ENCODE results near the gene USP17L28. TPM values are rescaled to one million over a fixed set of nuclear protein-coding genes. Genes with fewer than 3 reads are reported as not detected.
"Not testable (repeated sequence)": the region's sequence is repeated elsewhere in the genome, so short reads cannot be mapped to it uniquely, and the experiment has no call there.

USP17L28 gene, protein sequence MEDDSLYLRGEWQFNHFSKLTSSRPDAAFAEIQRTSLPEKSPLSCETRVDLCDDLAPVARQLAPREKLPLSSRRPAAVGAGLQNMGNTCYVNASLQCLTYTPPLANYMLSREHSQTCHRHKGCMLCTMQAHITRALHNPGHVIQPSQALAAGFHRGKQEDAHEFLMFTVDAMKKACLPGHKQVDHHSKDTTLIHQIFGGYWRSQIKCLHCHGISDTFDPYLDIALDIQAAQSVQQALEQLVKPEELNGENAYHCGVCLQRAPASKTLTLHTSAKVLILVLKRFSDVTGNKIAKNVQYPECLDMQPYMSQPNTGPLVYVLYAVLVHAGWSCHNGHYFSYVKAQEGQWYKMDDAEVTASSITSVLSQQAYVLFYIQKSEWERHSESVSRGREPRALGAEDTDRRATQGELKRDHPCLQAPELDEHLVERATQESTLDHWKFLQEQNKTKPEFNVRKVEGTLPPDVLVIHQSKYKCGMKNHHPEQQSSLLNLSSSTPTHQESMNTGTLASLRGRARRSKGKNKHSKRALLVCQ
- not detected for total RNA-seq
- not detected for polyA plus RNA-seq

DNA sequence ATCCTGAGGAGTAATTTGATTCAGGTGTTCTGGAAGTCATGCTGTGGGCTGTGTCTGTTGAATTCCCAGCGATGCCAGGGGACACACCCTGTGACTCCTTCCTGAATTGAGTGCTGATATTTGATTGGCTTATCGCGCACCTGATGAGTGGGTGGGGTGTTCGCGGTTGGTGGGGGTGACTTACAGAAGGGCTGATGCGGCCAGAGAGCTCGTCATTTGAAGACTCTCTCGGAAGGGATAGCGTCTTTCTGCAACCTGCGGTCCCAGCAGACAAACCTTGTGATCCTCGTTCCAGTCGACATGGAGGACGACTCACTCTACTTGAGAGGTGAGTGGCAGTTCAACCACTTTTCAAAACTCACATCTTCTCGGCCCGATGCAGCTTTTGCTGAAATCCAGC lies at the start of gene USP17L28:
USP17L28 (plus strand) TSS at position 301 of the 400 bp plus-strand sequence; CDS start at position 301, 0 bp downstream.
- FAIRE-seq, result not testable (repeated sequence)
- no CpG with 5 or more reads among the region's 15 CpGs for WGBS, 2 donors

DNA sequence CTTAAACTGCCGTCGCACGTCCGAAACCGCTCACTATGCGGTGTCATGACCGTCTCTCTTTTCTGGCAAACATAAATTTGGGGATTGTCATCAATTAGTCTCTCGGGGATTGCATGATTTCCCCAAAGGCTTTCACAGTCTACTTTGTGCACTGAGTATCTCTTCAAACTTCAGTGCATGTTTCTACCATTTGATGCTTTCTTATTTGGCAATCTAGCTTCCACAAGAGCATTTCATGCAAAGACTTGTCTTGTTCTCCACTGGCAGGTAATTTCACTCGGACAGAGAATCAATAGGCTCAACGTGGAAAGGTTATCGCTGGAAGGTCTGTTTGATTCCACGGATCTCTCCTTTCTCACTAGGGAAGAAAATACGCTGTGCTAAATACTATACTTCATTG lies 24.5 kb upstream of the USP17L28 start:
- FAIRE-seq, ATAC-seq: not testable (repeated sequence)
- 39 to 59% methylated on average over 1 of the region's 13 CpGs for WGBS, 2 donors

More for the DNA sequence above, at the start of gene USP17L28:
- H3K36me3 ChIP-seq; H3K27ac ChIP-seq; DNase-seq; H3K4me3 ChIP-seq; ATAC-seq; H3K9me3 ChIP-seq; intact Hi-C loops (cut with DNase I); H3K4me1 ChIP-seq; H3K27me3 ChIP-seq: not testable (repeated sequence)

DNA sequence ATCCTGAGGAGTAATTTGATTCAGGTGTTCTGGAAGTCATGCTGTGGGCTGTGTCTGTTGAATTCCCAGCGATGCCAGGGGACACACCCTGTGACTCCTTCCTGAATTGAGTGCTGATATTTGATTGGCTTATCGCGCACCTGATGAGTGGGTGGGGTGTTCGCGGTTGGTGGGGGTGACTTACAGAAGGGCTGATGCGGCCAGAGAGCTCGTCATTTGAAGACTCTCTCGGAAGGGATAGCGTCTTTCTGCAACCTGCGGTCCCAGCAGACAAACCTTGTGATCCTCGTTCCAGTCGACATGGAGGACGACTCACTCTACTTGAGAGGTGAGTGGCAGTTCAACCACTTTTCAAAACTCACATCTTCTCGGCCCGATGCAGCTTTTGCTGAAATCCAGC lies 23.8 kb upstream of the USP17L28 start, which contains the start of gene USP17L24:
USP17L24 (plus strand) TSS at position 301 of the 400 bp plus-strand sequence; CDS start at position 301, 0 bp downstream.
- not testable (repeated sequence) for FAIRE-seq
- no CpG with 5 or more reads among the region's 15 CpGs for WGBS, 2 donors

More for the DNA sequence above, 24.5 kb upstream of the USP17L28 start:
- H3K27me3 ChIP-seq; H3K4me3 ChIP-seq; intact Hi-C loops (cut with DNase I); DNase-seq; H3K4me1 ChIP-seq; H3K27ac ChIP-seq; H3K9me3 ChIP-seq; H3K36me3 ChIP-seq: not testable (repeated sequence)

DNA sequence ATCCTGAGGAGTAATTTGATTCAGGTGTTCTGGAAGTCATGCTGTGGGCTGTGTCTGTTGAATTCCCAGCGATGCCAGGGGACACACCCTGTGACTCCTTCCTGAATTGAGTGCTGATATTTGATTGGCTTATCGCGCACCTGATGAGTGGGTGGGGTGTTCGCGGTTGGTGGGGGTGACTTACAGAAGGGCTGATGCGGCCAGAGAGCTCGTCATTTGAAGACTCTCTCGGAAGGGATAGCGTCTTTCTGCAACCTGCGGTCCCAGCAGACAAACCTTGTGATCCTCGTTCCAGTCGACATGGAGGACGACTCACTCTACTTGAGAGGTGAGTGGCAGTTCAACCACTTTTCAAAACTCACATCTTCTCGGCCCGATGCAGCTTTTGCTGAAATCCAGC lies 19.1 kb upstream of the USP17L28 start, which contains the start of gene USP17L25:
USP17L25 (plus strand) TSS at position 301 of the 400 bp plus-strand sequence; CDS start at position 301, 0 bp downstream.
- DNase-seq; ATAC-seq; H3K36me3 ChIP-seq; FAIRE-seq; intact Hi-C loops (cut with DNase I); H3K27me3 ChIP-seq; H3K4me1 ChIP-seq; H3K4me3 ChIP-seq; H3K27ac ChIP-seq; H3K9me3 ChIP-seq: not testable (repeated sequence)
- WGBS, 2 donors, result no CpG with 5 or more reads among the region's 15 CpGs

More for the DNA sequence above, 23.8 kb upstream of the USP17L28 start, which contains the start of gene USP17L24:
- H3K27me3 ChIP-seq; H3K9me3 ChIP-seq; H3K27ac ChIP-seq; H3K4me1 ChIP-seq; H3K36me3 ChIP-seq; DNase-seq; ATAC-seq; intact Hi-C loops (cut with DNase I); H3K4me3 ChIP-seq: not testable (repeated sequence)

DNA sequence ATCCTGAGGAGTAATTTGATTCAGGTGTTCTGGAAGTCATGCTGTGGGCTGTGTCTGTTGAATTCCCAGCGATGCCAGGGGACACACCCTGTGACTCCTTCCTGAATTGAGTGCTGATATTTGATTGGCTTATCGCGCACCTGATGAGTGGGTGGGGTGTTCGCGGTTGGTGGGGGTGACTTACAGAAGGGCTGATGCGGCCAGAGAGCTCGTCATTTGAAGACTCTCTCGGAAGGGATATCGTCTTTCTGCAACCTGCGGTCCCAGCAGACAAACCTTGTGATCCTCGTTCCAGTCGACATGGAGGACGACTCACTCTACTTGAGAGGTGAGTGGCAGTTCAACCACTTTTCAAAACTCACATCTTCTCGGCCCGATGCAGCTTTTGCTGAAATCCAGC lies 14.3 kb upstream of the USP17L28 start, which contains the start of gene USP17L26:
USP17L26 (plus strand) TSS at position 301 of the 400 bp plus-strand sequence; CDS start at position 301, 0 bp downstream.
- H3K27me3 ChIP-seq; H3K36me3 ChIP-seq; FAIRE-seq; H3K9me3 ChIP-seq; intact Hi-C loops (cut with DNase I); H3K4me1 ChIP-seq; H3K4me3 ChIP-seq; H3K27ac ChIP-seq; ATAC-seq; DNase-seq: not testable (repeated sequence)
- 74% methylated on average over 10 of the region's 15 CpGs; no CpG with 5 or more reads in 1 of the 2 donors for WGBS, 2 donors

DNA sequence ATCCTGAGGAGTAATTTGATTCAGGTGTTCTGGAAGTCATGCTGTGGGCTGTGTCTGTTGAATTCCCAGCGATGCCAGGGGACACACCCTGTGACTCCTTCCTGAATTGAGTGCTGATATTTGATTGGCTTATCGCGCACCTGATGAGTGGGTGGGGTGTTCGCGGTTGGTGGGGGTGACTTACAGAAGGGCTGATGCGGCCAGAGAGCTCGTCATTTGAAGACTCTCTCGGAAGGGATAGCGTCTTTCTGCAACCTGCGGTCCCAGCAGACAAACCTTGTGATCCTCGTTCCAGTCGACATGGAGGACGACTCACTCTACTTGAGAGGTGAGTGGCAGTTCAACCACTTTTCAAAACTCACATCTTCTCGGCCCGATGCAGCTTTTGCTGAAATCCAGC lies 9.6 kb upstream of the USP17L28 start, which contains the start of gene USP17L5:
USP17L5 (plus strand) TSS at position 301 of the 400 bp plus-strand sequence; CDS start at position 301, 0 bp downstream.
- no CpG with 5 or more reads among the region's 15 CpGs for WGBS, 2 donors
- H3K9me3 ChIP-seq; intact Hi-C loops (cut with DNase I); DNase-seq; ATAC-seq; FAIRE-seq; H3K4me3 ChIP-seq; H3K4me1 ChIP-seq; H3K27me3 ChIP-seq; H3K36me3 ChIP-seq; H3K27ac ChIP-seq: not testable (repeated sequence)

DNA sequence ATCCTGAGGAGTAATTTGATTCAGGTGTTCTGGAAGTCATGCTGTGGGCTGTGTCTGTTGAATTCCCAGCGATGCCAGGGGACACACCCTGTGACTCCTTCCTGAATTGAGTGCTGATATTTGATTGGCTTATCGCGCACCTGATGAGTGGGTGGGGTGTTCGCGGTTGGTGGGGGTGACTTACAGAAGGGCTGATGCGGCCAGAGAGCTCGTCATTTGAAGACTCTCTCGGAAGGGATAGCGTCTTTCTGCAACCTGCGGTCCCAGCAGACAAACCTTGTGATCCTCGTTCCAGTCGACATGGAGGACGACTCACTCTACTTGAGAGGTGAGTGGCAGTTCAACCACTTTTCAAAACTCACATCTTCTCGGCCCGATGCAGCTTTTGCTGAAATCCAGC lies 4.8 kb upstream of the USP17L28 start, which contains the start of gene USP17L27:
USP17L27 (plus strand) TSS at position 301 of the 400 bp plus-strand sequence; CDS start at position 301, 0 bp downstream.
- ATAC-seq; intact Hi-C loops (cut with DNase I); H3K4me3 ChIP-seq; FAIRE-seq; H3K4me1 ChIP-seq; H3K27me3 ChIP-seq; H3K27ac ChIP-seq; H3K9me3 ChIP-seq; DNase-seq; H3K36me3 ChIP-seq: not testable (repeated sequence)
- no CpG with 5 or more reads among the region's 15 CpGs for WGBS, 2 donors

DNA sequence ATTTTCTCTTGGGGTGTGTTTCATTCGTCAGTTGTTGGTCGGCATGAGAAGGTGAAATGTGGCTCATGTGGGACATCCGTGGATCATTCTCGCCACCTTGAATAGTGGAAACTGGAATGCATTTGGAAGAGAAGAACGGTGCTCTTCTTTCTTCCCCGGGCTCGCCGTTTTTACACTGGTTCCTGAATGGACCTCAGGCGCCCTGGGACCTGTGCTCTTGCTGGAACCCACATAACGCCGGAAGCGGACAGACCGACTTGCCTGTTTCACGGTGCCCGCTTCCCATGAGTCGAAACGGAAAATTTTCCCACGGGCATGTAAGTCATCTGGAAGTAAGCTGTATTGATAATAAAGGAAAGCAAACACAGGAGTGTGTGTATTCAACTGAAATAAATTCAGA lies 2.2 kb downstream of the USP17L28 start:
- H3K27ac ChIP-seq; H3K27me3 ChIP-seq; intact Hi-C loops (cut with DNase I); DNase-seq; H3K4me1 ChIP-seq; H3K4me3 ChIP-seq; H3K36me3 ChIP-seq; H3K9me3 ChIP-seq; FAIRE-seq; ATAC-seq: not testable (repeated sequence)
- 81% methylated on average over 13 of the region's 18 CpGs; no CpG with 5 or more reads in 1 of the 2 donors for WGBS, 2 donors

DNA sequence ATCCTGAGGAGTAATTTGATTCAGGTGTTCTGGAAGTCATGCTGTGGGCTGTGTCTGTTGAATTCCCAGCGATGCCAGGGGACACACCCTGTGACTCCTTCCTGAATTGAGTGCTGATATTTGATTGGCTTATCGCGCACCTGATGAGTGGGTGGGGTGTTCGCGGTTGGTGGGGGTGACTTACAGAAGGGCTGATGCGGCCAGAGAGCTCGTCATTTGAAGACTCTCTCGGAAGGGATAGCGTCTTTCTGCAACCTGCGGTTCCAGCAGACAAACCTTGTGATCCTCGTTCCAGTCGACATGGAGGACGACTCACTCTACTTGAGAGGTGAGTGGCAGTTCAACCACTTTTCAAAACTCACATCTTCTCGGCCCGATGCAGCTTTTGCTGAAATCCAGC lies 4.6 kb downstream of the USP17L28 start, which contains the start of gene USP17L29:
USP17L29 (plus strand) TSS at position 301 of the 400 bp plus-strand sequence; CDS start at position 301, 0 bp downstream.
- FAIRE-seq; H3K27me3 ChIP-seq; DNase-seq; H3K36me3 ChIP-seq; ATAC-seq; H3K4me1 ChIP-seq; H3K4me3 ChIP-seq; intact Hi-C loops (cut with DNase I); H3K27ac ChIP-seq; H3K9me3 ChIP-seq: not testable (repeated sequence)
- WGBS, 2 donors, result no CpG with 5 or more reads among the region's 15 CpGs

DNA sequence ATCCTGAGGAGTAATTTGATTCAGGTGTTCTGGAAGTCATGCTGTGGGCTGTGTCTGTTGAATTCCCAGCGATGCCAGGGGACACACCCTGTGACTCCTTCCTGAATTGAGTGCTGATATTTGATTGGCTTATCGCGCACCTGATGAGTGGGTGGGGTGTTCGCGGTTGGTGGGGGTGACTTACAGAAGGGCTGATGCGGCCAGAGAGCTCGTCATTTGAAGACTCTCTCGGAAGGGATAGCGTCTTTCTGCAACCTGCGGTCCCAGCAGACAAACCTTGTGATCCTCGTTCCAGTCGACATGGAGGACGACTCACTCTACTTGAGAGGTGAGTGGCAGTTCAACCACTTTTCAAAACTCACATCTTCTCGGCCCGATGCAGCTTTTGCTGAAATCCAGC lies 14.1 kb downstream of the USP17L28 start, which contains the start of gene USP17L30:
USP17L30 (plus strand) TSS at position 301 of the 400 bp plus-strand sequence; CDS start at position 301, 0 bp downstream.
- intact Hi-C loops (cut with DNase I); H3K4me1 ChIP-seq; FAIRE-seq; H3K4me3 ChIP-seq; H3K36me3 ChIP-seq; DNase-seq; H3K27me3 ChIP-seq; H3K9me3 ChIP-seq; H3K27ac ChIP-seq; ATAC-seq: not testable (repeated sequence)
- WGBS, 2 donors, result no CpG with 5 or more reads among the region's 15 CpGs

DNA sequence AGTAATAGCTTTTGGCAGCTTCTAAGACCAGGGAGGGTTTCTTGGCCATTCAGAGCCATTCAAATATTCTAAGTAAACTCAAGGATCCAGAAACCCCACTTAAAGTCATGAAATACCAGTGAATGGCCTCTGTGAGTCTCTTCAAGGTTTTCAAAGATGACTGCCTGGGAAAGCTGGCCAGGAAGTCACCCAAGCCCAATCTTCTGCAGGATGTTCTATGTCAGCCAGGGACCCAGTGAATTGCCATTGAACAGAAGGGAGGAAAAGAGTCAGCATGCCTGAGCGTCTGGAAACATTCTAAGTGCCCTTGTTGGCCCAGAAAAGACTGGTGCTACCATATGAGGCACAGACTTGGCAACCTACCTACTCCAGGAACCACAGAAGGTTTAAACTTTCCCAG lies 31.2 kb downstream of the USP17L28 start:
- H3K36me3 ChIP-seq; ATAC-seq; H3K27me3 ChIP-seq; FAIRE-seq; intact Hi-C loops (cut with DNase I); H3K4me3 ChIP-seq; H3K9me3 ChIP-seq; H3K4me1 ChIP-seq; H3K27ac ChIP-seq; DNase-seq: not testable (repeated sequence)
- 56 to 70% methylated on average over 1 of the region's 1 CpG for WGBS, 2 donors
